Amniotic epithelial cell (primary cell): ENCODE results near the gene ENGASE.
"Not testable (repeated sequence)": the region's sequence is repeated elsewhere in the genome, so short reads cannot be mapped to it uniquely, and the experiment has no call there.

Experiments
- DNase-seq: peaks from one replicate; pipeline ENCODE4 v3.0.0-alpha.2; 2010; ENCODE audit warnings: low read depth

ENGASE gene

DNA sequence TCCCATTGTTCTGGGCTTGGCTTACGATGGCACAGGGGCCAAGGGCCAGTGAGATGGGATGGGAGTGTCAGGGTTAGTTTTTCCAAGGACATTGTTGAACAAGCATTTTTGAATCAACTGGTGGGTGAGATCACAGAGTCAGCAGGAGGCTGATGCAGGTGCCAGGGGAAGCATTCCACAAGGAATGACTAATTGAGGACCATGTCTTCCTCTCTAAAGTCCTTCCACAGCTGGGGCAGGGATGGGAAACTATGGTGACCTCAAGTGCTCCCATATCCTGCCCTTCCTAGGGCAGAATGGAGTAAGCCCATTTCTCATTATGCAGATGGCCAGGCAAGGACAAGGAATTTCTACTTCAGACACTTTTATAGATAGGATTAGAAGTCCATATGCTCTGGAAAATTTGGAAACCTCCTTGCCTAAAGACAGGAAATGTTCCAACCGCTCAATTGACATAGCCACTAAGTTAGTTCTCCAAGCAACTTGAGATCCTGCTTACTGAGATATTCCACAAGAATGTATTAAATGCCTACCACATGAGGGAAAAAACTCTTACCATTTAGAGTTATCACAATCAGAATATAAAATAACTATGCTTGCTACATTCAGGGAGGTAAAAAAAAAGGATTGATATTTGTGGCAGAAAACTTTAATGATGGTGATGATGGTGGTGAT is 21.2 kb upstream of the ENGASE start:
- DNase-seq = no peak

DNA sequence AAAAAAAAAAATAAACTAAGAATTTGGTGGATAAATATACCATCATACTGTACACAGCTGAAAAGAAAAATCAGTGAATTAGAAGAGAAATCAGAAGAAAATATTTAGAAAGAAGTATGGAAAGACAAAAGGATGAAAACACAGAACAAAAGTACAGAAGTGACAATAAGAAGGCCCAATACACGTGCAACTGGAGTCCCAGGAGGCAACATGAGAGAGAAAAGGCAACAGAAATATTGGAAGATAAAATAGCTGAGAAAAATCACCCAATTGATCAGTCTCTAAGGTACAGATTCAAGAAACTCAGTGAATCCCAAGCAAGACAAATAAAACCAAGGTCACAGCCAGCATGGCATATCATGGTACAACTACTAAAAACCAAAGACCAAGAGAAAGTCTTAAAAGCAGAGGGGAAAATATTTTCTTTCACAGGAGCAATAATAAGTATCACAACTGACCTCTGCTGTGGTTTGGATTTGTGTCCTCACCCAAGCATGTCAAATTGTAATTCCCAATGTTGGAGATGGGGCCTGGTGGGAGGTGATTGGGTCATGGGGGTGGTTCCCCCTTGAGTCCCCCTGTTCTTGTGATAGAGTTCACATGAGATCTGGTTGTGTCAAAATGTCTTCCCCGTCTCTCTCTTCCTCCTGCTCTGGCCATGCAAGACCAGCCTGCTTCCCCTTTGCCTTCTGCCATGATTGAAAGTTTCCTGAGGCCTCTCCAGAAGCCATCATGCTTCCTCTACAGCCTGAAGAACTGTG is 20.2 kb upstream of the ENGASE start:
- DNase-seq = peak; percentile 29

DNA sequence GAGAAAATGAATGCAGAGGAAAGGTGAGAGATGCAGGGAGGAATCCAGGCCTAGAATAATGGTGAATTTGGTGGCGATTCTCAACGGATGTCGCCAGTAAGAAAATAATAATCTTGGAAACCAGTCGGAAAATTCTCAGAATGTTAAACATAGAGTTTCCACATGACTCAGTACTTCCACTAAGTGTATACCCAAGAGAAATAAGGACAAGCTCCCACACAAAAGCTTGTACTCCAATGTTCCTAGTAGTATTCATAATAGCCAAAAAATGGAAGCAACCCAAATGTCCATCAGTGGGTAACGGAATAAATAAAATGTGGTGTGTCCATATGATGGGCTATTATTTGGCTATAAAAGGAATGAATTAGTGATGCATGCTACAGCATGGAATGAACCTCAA is 19.4 kb upstream of the ENGASE start:
- DNase-seq = no peak

DNA sequence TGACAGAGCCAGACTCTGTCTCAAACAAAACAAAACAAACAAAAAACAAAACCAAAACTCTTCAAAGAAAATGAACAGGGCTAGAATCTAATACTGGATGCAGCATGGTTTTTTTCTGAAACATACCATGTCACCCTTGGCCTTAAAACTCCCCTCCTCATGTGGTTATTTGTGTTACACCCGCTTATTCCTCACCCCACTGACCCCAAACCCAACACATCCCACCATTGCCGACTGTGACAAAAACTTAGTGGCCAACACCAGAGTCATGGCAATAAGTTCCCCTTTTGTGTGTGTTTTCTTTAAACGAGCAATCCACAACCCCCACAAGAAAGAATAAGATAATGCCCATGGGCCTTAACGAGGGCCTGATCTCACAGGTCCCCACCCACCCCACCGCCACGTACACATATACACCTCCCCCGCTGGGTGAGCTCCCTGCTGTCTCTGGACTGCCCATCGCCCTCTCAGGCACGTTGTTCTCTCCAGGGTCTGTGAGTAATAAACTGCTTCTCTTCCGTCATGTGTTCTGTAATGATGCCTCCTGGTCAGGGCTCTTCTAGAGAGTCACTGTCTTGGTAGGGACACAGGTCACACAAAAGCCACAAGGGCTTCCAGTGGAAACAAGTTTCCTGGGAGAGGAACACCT is 16.8 kb upstream of the ENGASE start:
- no peak for DNase-seq

DNA sequence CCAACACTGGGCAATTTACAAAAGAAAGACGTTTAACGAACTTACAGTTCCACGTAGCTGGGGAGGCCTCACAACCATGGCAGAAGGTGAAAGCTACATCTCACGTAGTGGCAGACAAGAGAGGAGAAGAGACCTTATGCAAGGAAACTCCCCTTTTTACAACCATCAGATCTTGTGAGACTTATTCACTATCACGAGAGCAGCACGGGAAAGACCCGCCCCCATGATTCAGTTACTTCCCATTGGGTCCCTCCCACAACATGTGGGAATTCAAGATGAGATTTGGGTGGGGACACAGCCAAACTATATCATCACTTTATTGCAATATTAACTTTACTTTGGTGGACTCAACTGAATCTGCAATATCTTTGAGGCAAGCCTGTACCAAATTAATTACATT is 11.9 kb upstream of the ENGASE start:
- DNase-seq = no peak

DNA sequence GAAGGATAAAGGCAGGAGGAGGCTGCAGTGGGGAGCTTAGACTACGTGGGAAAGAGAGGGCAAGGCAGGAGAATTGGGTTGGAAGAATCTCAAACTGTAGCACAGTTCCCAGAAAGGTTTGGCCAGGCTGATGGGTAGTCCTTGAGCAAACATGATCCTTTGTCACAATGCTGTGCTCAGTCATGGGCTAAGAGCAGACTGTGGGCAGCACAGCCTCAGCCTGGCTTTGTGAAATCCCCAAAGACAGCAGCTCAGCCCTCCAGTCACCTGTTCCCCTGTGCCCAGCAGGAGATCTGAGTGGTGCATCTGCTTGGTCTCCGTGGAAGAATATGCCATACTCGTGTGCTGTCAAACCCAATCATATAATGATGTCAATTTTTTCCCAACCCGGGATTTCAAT is 10.6 kb upstream of the ENGASE start:
- DNase-seq = no peak

DNA sequence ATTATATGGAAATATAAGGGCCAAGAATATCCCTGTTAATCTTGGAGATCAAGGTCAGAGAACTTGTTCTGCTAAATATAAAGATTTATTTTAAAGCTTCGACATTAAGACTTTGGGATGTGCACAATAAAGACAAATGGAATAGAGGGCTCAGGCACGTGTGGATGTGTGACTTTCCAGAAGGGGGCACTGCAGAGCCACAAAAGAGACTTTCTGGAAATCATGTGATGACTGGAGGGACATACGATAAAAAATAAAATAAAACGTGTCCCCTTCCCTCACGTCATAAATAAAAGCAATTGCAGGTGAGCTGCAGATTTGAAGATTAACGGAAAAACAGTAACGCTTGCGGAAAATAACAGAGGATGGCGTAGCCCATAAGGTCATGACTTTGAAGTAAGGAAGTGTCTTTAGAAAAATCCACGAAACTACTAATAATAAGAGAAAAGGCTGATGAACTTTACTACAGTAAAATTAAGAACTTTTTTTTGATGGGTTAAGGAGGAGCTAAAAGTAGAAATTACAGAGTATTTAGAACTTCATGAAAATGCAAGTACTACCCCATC is 9.4 kb upstream of the ENGASE start:
- peak; percentile 32 for DNase-seq

DNA sequence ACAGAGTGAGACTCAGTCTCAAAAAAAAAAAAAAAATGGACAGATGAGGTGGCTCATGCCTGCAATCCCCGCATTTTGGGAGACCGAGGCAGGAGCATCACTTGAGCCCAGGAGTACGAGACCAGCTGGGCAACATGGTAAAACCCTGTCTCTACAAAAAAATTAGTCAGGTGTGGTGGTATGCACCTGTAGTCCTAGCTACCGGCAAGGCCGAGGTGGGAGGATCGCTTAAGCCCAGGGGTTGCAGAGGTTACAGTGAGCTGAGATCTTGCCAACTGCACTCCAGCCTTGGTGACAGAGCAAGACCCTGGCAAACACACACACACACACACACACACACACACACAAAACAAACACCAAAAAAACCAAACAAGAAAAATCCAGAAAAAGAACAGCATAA is 7.7 kb upstream of the ENGASE start:
- DNase-seq = no peak

DNA sequence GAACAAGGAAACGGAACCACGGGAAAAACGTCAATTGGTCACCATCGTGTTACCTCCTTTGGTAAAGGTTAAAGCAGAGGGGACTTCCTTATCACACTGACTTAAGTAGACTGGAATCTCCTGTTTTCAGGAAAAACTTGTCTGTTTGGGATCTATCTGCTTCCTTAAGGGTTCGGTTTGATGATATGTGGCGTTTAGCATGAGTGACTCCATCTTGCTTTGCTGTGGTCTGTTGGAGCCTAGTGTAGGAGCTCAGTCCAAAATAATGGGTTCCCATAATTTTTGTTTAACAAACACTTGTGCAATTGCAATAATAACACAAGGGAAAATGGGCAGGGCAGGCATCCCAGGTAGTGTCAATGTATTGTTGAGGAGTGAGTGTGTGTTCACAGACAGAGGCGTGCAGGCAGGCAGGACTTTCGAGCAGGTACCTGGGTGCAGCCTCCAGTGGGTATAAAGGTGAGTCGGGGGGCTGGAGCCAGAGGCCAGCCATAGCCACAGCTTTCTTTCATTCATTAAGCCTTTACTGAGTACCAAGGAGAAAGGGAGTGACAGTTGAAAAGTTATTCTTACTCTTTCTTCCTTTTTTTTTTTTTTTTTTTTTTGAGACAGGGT is 4.3 kb upstream of the ENGASE start:
- DNase-seq = no peak

DNA sequence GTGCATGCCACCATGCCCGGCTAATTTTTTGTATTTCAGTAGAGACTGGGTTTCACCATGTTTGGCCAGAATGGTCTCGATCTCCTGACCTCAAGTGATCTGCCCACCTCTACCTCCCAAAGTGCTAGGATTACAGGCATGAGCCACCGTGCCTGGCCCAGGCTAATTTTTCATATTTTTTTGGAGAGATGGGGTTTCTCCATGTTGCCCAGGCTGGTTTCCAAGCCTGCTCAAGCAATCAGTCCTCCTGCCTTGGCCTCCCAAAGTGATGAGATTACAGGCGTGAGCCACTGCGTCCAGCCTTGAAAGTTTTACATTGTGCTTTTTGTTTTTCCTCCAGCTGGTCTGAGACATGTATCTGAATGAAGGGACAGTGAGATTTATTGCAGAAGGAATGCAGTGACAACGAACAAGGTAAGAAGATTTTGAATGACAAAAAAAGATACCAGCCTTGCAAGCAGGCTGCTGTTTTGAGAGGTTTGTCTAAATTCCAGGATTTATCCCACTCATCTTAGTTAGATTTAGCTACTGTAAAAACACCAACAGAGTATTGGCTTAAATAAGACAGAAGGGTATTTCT is 3.4 kb upstream of the ENGASE start:
- DNase-seq = no peak

DNA sequence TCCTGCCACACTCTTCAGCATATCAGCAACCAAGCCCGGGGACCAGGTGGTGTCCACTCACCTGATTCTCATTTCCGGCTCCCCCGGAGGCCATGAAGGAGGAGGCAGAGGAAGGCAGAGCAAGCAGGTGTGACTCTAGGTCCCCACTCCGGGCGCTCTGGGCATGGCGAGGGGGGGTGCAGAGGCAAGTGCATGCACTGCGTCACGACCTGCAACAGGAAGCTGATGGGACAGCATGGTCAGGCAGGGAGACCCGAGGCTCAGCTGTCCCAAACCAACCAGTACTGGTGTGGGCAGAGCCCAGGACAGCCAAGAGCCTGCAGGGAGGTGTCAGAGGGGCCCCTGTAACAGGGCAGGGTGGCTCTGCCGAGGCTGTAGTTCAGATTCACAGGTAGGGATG is 2.1 kb upstream of the ENGASE start:
- DNase-seq = no peak

DNA sequence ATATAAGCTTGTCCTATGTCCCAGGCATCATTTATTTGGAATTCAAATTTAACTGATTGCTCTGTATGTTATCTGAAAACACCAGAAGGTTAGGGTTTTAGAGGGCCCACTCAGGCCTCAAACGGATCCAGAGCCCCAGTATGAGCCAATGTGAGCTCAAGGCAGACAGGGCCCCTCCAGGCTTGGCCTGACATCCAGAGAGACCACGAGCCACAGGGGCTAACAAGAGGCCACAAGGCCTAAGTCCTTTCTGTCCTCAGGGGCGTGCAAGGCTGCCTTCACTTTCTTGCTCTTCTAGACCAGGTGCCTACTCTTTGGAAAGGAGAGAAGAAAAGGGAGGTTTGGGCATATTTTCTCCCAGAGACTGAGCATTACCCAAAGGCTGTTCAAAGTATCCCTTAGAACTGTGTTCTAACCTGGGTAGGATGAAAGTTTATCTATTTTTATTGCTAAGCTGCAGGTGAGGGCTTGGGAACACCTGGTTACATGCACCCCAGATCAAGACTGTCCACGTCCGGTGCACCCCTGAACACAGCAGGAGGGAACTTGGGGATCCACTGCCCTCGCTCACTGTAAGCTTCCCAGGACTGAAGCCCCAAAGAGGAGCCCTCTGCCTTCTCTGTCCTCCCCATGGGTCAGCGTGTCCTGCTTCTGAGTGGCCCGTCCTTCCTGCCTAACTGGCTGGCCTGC is 1.5 kb upstream of the ENGASE start:
- DNase-seq = no peak

DNA sequence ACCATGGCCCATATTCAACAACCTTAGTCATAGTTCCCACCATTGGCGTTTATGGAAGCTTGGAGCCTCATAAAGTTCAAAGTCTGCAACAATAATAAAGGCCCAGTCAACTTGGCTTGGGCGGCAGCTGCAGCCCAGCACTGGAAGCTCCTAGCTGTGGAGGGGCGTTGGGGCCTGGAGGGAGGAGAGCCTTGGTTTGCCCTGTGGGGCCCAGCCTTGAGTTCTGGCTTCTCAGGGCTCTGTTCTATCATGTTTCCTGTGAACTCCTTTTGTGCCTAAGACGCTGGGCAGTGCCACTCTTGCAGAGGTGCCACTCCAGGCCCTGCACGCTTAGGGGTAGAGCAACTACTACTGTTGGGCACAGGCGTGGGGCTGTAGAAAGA is 927 bp upstream of the ENGASE start:
- DNase-seq = no peak

DNA sequence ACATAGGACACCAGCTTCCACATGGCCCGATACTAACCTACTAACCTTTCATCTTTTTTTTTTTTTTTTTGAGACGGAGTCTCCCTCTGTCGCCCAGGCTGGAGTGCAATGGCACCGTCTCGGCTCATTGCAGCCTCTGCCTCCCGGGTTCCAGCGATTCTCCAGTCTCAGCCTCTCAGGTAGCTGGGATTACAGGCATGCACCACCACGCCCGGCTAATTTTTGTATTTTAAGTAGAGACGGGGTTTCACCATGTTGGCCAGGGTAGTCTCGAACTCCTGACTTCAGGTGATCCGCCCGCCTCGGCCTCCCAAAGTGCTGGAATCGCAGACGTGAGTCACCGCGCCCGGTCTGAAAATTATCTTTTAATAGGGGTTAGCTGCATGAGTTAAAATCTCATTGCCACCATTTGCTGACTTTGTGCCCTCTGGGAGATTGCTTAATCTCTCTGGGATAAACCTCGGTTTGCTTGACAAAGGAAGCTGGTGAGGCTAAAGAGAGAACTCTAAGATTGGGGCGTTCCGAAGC is 439 bp upstream of the ENGASE start:
- not testable (repeated sequence) for DNase-seq

DNA sequence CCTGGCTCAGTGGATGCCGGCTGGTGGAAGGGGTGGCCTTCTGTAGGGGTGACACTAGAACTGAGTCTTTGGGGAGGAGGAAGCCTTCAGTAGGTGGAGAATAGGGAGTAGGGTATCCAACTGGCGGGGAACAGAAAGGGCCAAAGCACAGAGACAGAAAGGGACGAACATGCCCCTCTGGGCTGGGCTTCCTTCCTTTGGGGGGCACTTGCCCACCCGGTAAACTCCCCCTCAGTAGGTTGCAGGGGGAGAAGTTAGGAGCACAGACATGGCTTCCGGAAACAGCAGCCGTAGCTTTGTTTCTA is 774 bp downstream of the ENGASE start:
- DNase-seq = no peak

DNA sequence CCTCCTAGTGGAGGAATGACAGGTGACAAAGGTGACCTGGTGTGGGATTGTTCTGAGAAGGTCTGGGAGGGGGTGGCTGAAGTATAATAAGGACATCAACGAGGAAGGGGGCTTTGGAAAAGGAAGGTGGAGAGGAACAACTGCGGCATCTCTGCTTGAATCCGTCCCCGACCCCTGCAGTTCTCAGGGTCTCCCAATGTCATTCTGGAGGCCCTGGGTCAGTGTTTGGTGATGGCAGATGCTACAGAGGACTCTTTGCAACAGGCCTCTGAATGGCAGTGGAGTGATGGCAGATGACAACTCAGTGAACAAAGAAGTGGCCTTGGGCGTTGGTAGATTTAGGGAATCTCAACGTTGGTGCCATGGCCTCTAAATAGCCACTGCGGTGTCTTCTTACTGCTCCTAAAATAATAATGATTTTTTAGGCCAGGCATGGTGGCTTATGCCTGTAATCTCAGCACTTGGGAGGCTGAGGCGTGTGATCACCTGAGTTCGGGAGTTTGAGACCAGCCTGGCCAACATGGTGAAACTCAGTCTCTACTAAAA is 1.3 kb downstream of the ENGASE start:
- DNase-seq = no peak

DNA sequence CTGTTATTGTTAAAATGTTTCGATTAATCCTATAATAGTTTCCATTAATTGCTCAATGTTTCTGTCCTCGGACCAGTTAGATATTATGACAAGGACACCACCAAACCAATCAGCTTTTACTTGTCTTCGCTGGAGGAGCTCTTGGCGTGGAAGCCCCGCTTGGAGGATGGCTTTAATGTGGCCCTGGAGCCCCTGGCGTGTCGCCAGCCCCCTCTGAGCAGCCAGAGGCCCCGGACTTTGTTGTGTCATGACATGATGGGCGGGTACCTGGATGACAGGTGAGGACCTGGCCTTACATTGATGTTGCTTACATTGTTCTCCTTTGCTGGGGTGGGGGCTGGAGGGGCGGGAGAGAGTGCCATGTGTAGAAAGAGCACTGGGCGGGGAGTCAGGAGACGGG is 3.0 kb downstream of the ENGASE start:
- no peak for DNase-seq

DNA sequence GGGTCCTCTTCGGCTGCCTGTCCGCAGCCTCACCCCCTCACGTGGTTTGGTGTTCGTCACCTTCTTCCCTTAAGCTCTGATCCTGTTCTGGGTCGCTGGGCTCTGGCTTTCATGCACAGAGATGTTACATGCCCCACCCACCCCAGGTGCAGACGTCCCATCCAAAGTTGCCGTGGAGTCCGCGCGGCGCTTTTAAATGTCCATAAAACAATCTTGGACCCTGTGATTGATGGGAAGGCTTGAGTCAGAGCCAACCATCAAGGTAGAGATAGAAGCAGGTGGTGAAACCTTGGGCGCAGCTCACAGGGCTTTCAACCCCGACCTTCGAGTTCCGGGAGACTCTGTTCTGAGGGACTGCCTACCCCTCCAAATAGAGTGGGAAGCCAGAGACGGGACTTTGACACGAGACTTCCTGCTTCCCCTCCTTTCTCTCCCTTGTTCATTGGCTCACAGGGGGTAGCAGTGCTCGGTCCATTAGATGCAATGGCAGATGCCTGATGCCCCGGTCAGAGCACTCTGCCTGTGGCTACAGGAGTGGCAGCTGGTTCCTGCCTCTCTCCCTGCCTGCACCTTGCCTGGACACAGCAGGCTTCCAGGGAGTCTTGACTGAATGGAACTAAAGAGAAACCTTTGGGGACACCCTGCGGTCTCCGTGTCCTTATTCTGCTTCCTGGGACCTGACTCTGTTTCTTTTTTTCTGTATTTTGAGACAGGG is 4.0 kb downstream of the ENGASE start:
- no peak for DNase-seq

DNA sequence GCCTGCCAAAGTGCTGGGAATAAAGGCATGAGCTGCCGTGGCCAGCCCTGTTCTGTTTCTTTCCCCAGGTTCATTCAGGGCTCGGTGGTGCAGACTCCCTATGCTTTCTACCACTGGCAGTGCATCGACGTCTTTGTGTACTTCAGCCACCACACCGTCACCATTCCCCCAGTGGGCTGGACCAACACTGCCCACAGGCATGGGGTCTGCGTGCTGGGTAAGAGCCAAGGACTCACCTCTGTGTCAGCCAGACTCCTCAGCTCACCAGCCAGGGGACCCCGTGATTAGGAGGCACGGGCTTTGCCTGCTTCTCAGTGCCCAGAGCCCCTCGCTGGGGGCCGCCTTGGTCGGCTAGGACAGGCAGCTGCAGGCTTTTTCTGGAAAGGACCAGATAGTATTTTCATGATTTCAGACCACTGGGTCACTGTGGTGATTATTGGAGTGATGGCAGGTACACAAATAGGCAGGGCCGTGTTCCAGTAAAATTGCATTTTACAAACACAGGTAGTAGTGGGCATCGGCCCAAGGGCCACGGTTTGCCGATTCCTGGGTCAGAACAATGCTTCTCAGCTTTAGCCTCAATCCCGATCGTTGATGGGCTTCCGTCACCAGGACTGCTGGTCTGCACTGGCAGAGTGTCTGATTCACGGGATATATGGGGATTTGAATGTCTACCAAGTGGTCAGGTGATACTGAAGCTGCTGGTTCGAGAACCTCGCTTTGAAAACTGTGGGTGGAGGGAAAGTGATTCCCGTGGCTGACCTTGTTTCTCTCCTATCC is 5.0 kb downstream of the ENGASE start:
- no peak for DNase-seq

DNA sequence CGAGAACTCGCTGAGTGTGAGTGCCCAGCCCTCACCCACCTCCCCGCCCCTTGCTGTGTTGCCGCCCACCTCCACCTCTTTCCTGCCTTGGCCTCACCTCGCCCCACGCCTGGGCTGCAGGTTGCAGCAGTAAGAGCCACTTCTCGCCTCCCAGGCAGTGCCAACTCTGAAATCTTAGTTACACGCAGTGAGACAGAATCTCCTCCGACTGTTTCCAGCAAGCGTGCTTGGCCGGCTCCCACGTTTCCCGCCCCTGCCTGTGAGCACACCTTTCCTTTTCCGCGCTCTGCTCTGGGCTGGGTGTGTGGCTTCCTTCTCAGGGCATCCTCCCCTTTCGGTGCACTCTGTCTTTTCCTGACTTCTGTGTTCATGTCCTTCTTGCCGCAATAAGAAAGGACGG is 5.7 kb downstream of the ENGASE start:
- no peak for DNase-seq
